Panc1 (cell line): ENCODE data around the gene NIPBL. TPM values are rescaled to one million over a fixed set of nuclear protein-coding genes. Genes with fewer than 3 reads are reported as not detected.

Experiments used
- ATAC-seq: fragments of 200-7000 bp; cut with Tn5 transposase; 2 replicates; pipeline ENCODE4 v1.9.1; 2020; ENCODE audit warnings: mild to moderate bottlenecking, moderate library complexity
- BruUV-seq: library from RNA; stranded (reverse); fragments of 400-500 nt; replicated peaks from 2 replicates; lab custom pipeline; 2021; lab: Mats Ljungman, UMichigan
- CTCF ChIA-PET: fragments of 300-600 bp; sonication (Branson Sonifier 250); formaldehyde crosslinking; loops from one replicate; lab custom pipeline; 2022; ENCODE audit warnings: antibody characterized with exemption; lab: Charles Lee
- POLR2A ChIA-PET: fragments of 300-600 bp; sonication (Branson Sonifier 250); formaldehyde crosslinking; loops from one replicate; lab custom pipeline; 2022; ENCODE audit warnings: antibody characterized with exemption; lab: Charles Lee
- DNase-seq: peaks from one replicate; pipeline ENCODE4 v3.0.0-alpha.2; 2010; ENCODE audit warnings: low read depth, low spot score
- H3K27ac ChIP-seq: 2 replicates; pipeline ENCODE4 v1.5.1; 2011; ENCODE audit warnings: mild to moderate bottlenecking, low read length, inconsistent platforms
- H3K27me3 ChIP-seq: fragments of 200-500 bp; sonication (Bioruptor generic); 2 replicates; pipeline ENCODE4 v1.6.0; 2014; ENCODE audit warnings: low read length, inconsistent platforms; ENCODE audit not compliant: control insufficient read depth, insufficient read depth
- H3K36me3 ChIP-seq: fragments of 200-500 bp; sonication (Bioruptor generic); 2 replicates; pipeline ENCODE4 v1.5.1; 2014; ENCODE audit warnings: inconsistent platforms, mild to moderate bottlenecking, low read length, moderate library complexity; ENCODE audit not compliant: control insufficient read depth, insufficient read depth
- H3K4me1 ChIP-seq: 2 replicates; pipeline ENCODE4 v1.5.1; 2011; ENCODE audit warnings: inconsistent platforms, mild to moderate bottlenecking, low read length, moderate library complexity; ENCODE audit not compliant: control insufficient read depth, insufficient read depth
- H3K4me3 ChIP-seq, 2 experiments: 2 replicates each; pipeline ENCODE4 v1.5.1; 2011 to 2012; ENCODE audit warnings: low read depth in 2 of 2, low read length in 2 of 2, mild to moderate bottlenecking in 2 of 2, inconsistent platforms in 1 of 2, moderate library complexity in 1 of 2
- H3K9me3 ChIP-seq: fragments of 200-500 bp; sonication (Bioruptor generic); 2 replicates; pipeline ENCODE4 v1.5.1; 2014; ENCODE audit warnings: low read depth, mild to moderate bottlenecking, inconsistent platforms, low read length, moderate library complexity; ENCODE audit not compliant: control insufficient read depth, insufficient read depth
- POLR2AphosphoS5 ChIP-seq: IDR thresholded peaks from 2 replicates; pipeline ENCODE4 v1.6.1; 2012; ENCODE audit warnings: mild to moderate bottlenecking, low read depth, low read length, moderate library complexity
- SIN3A ChIP-seq: IDR thresholded peaks from 2 replicates; pipeline ENCODE4 v1.6.1; 2012; ENCODE audit warnings: low read depth, mild to moderate bottlenecking, low read length, moderate library complexity, borderline replicate concordance; ENCODE audit not compliant: insufficient read depth
- TCF7L2 ChIP-seq: IDR thresholded peaks from 2 replicates; pipeline ENCODE4 v1.6.1; 2011; ENCODE audit warnings: mild to moderate bottlenecking, low read depth, low read length, inconsistent platforms
- in situ Hi-C: cut with HindIII; loops from 2 replicates; pipeline ENCODE4 v1.10.0; 2016; ENCODE audit warnings: low sequenced_read_pairs, low pct_unique_long_range_greater_than_20kb
- intact Hi-C: fragments of 100-400 bp; cut with micrococcal nuclease; formaldehyde crosslinking; loops from one replicate; pipeline ENCODE4 v1.10.0; 2022; ENCODE audit not compliant: unreplicated experiment
- total RNA-seq: library from RNA; stranded (reverse); gene quantifications from one replicate; pipeline ENCODE4 v1.2.1, GENCODE V29; 2021; ENCODE audit not compliant: unreplicated experiment
- TF ChIP-seq, protein P1 (sequence below), 2 experiments: IDR thresholded peaks; 2 replicates each; pipeline ENCODE4 v1.6.1; 2011 to 2012; ENCODE audit warnings: low read depth in 2 of 2, control low read depth in 1 of 2, low read length in 1 of 2, mild to moderate bottlenecking in 1 of 2, moderate library complexity in 1 of 2; ENCODE audit not compliant: insufficient read depth in 1 of 2
- TF ChIP-seq, protein P2 (sequence below): fragments of 450-650 bp; IDR thresholded peaks from 2 replicates; pipeline ENCODE4 v1.5.1; 2017; ENCODE audit warnings: mild to moderate bottlenecking

The NIPBL gene
- total RNA-seq, 1 experiment from 2014 or later, result 41.6 TPM

DNA sequence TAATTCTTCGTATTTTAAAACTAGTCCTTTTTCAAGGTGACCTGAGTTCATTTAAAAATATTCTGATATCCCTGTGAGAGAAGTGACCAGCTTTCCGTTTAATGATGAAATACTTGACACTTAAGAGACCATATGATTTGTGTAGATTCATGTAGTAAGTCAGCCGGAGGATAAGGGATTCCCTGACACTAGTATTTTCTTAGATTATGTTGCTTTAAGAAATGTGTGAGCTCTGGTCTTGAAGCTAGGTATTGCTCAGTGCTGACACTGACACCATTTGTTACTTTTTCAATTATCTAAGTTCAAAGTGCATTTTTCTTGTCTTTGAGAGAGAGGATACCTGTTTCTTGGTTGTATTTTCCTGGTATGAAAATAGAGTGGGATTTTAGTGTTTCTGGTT lies 4.2 kb downstream of the NIPBL start:
- CTCF ChIA-PET, result no interaction called here
- in situ Hi-C loops, result no loop called here
- no peak overlapping the region for H3K4me3 ChIP-seq

DNA sequence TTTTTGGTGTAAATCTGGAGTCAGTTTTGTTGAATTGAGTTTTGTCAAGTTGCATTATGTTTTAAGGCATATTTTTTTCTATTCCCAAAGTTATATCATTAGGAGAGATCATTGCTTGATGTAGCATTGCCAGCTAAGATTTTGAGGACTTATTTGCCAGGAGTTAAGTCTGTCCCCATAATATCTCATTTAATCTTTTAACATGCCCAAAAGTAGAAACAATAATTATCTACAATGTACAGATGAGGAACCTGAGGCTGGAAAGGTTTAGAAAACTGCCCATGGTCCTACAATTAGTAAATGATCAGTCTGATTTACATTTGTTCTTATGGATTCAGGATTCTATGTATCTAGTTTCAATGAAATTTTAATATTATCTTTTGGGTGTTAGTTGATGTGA lies 4.7 kb downstream of the NIPBL start:
- peaks cover 21% of the 10 kb centered on the region for H3K4me1 ChIP-seq
- in situ Hi-C loops, result no loop called here
- CTCF ChIA-PET, result no interaction called here
- no peaks in the 10 kb centered on the region; the same call in 1 of the 2 replicates for H3K36me3 ChIP-seq
- BruUV-seq, result no TSS peak
- H3K4me3 ChIP-seq, result no peak overlapping the region
- intact Hi-C loops, result no loop called here
- ATAC-seq (no peak), DNase-seq (no peak)
- TF ChIP-seq, protein P1, sequence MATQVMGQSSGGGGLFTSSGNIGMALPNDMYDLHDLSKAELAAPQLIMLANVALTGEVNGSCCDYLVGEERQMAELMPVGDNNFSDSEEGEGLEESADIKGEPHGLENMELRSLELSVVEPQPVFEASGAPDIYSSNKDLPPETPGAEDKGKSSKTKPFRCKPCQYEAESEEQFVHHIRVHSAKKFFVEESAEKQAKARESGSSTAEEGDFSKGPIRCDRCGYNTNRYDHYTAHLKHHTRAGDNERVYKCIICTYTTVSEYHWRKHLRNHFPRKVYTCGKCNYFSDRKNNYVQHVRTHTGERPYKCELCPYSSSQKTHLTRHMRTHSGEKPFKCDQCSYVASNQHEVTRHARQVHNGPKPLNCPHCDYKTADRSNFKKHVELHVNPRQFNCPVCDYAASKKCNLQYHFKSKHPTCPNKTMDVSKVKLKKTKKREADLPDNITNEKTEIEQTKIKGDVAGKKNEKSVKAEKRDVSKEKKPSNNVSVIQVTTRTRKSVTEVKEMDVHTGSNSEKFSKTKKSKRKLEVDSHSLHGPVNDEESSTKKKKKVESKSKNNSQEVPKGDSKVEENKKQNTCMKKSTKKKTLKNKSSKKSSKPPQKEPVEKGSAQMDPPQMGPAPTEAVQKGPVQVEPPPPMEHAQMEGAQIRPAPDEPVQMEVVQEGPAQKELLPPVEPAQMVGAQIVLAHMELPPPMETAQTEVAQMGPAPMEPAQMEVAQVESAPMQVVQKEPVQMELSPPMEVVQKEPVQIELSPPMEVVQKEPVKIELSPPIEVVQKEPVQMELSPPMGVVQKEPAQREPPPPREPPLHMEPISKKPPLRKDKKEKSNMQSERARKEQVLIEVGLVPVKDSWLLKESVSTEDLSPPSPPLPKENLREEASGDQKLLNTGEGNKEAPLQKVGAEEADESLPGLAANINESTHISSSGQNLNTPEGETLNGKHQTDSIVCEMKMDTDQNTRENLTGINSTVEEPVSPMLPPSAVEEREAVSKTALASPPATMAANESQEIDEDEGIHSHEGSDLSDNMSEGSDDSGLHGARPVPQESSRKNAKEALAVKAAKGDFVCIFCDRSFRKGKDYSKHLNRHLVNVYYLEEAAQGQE (IDR thresholded peaks at IDR 0.05; ENCODE audit: insufficient read depth in 1 of 2, low read depth in 2 of 2, low read length in 1 of 2), result no peak
- POLR2A ChIA-PET, result no interaction called here
- no peak overlapping the region for H3K27ac ChIP-seq
- no peaks in the 10 kb centered on the region for H3K9me3 ChIP-seq
- no peaks in the 10 kb centered on the region for H3K27me3 ChIP-seq

More for the DNA sequence above, 4.2 kb downstream of the NIPBL start:
- intact Hi-C loops, result no loop called here
- DNase-seq, result no peak
- Histone ChIP-seq H3K27me3 (no peaks in the 10 kb centered on the region), H3K27ac (peak overlapping the region; percentile 52; the same call in 1 of the 2 replicates), H3K4me1 (peaks cover 21% of the 10 kb centered on the region), H3K36me3 (peaks cover 3% of the 10 kb centered on the region; the same call in 1 of the 2 replicates), H3K9me3 (no peaks in the 10 kb centered on the region)
- POLR2A ChIA-PET, result no interaction called here
- ATAC-seq, result no peak
- BruUV-seq, result no TSS peak
- TF ChIP-seq, protein P2, sequence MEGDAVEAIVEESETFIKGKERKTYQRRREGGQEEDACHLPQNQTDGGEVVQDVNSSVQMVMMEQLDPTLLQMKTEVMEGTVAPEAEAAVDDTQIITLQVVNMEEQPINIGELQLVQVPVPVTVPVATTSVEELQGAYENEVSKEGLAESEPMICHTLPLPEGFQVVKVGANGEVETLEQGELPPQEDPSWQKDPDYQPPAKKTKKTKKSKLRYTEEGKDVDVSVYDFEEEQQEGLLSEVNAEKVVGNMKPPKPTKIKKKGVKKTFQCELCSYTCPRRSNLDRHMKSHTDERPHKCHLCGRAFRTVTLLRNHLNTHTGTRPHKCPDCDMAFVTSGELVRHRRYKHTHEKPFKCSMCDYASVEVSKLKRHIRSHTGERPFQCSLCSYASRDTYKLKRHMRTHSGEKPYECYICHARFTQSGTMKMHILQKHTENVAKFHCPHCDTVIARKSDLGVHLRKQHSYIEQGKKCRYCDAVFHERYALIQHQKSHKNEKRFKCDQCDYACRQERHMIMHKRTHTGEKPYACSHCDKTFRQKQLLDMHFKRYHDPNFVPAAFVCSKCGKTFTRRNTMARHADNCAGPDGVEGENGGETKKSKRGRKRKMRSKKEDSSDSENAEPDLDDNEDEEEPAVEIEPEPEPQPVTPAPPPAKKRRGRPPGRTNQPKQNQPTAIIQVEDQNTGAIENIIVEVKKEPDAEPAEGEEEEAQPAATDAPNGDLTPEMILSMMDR, result no peak
- TF ChIP-seq TCF7L2, result no peak
- no peak for TF ChIP-seq POLR2AphosphoS5
- no peak for TF ChIP-seq SIN3A
- TF ChIP-seq, protein P1 (IDR thresholded peaks at IDR 0.05; ENCODE audit: insufficient read depth in 1 of 2, low read depth in 2 of 2, low read length in 1 of 2), result no peak
